PFSK-1 (cell line): ENCODE data around the gene CACNA1C.

Experiments
- POLR2AphosphoS5 ChIP-seq: IDR thresholded peaks from 2 replicates; pipeline ENCODE4 v1.6.1; 2012; ENCODE audit warnings: low read depth, mild to moderate bottlenecking, control low read depth, low read length, moderate library complexity
- TAF1 ChIP-seq: IDR thresholded peaks from 2 replicates; pipeline ENCODE4 v1.6.1; 2012; ENCODE audit warnings: low read length, control low read depth, borderline replicate concordance; ENCODE audit not compliant: insufficient read depth
- TF ChIP-seq, protein P1 (sequence below), 2 experiments: IDR thresholded peaks; 2 replicates each; pipeline versions ENCODE4 v1.6.1 to v1.8.0; 2011 to 2012; ENCODE audit warnings: low read depth in 2 of 2, low read length in 2 of 2, control low read depth in 1 of 2, inconsistent platforms in 1 of 2, mild to moderate bottlenecking in 1 of 2, moderate library complexity in 1 of 2; ENCODE audit not compliant: insufficient read depth in 1 of 2

GRCh38 chr12:2094597-2094996 lies 41.8 kb downstream of the CACNA1C start:
- TF ChIP-seq TAF1, result no peak
- no peak for TF ChIP-seq POLR2AphosphoS5
- TF ChIP-seq, protein P1, sequence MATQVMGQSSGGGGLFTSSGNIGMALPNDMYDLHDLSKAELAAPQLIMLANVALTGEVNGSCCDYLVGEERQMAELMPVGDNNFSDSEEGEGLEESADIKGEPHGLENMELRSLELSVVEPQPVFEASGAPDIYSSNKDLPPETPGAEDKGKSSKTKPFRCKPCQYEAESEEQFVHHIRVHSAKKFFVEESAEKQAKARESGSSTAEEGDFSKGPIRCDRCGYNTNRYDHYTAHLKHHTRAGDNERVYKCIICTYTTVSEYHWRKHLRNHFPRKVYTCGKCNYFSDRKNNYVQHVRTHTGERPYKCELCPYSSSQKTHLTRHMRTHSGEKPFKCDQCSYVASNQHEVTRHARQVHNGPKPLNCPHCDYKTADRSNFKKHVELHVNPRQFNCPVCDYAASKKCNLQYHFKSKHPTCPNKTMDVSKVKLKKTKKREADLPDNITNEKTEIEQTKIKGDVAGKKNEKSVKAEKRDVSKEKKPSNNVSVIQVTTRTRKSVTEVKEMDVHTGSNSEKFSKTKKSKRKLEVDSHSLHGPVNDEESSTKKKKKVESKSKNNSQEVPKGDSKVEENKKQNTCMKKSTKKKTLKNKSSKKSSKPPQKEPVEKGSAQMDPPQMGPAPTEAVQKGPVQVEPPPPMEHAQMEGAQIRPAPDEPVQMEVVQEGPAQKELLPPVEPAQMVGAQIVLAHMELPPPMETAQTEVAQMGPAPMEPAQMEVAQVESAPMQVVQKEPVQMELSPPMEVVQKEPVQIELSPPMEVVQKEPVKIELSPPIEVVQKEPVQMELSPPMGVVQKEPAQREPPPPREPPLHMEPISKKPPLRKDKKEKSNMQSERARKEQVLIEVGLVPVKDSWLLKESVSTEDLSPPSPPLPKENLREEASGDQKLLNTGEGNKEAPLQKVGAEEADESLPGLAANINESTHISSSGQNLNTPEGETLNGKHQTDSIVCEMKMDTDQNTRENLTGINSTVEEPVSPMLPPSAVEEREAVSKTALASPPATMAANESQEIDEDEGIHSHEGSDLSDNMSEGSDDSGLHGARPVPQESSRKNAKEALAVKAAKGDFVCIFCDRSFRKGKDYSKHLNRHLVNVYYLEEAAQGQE (IDR thresholded peaks at IDR 0.05; ENCODE audit: insufficient read depth in 1 of 2, low read depth in 2 of 2, low read length in 2 of 2), result no peak
